AG10803 (cell line): Measurements from ENCODE around the gene RBM8A.

Experiments used
- DNase-seq: peaks from one replicate; pipeline ENCODE4 v3.0.0; 2010; ENCODE audit warnings: low read depth
- H3K4me3 ChIP-seq: 2 replicates; pipeline ENCODE4 v1.5.1; 2011; ENCODE audit warnings: mild to moderate bottlenecking, low read length, control low read depth
- CTCF ChIP-seq: conservative IDR thresholded peaks from 2 replicates; pipeline ENCODE4 v1.5.1; 2011; ENCODE audit warnings: mild to moderate bottlenecking, low read length, control low read depth, inconsistent platforms

Gene RBM8A

DNA sequence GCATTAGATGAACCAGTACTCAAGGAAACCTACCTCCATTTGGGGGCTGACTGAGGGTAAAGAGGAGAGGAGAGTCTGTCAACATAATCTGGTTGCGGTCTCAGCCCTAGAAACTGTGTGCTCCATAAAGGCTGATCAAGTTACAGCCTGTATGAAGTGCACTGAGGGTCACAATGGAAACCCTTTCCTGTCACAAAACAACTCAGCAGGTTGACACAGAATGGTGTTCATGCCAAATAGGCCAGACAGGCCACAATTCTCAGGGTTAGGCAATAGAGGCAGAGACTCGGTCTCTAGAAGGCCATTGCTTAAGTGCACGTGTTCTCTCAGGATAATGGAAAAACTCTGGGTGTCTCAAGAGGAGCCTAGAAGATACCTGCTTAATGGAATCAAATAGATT lies 37.6 kb downstream of the RBM8A start:
- TF ChIP-seq CTCF: no peak
- H3K4me3 ChIP-seq: no peak overlapping the region
- no peak for DNase-seq

GRCh38 chr1:145887631-145888030 lies 39.7 kb downstream of the RBM8A start:
- no peak overlapping the region for H3K4me3 ChIP-seq
- DNase-seq: no peak
- TF ChIP-seq CTCF: no peak

DNA sequence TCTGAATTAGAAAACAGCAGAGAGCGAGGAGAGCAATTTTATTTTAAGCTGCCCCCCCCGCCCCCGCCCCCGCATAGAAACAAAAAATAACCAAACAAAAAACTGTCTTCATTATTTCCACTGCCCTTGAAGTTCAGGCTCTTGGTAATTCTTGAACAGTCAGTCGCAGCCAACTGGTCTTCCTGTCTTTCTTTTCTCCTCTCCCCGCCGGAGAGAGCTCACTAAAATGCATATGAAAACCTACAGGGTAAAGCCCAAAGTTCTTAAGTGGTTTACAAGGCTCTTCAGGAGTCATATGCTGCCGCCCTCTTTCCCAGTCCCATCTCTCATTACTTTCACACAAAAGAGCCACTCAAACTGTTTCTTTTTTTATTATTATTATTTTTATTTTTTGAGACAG lies 40.5 kb downstream of the RBM8A start:
- H3K4me3 ChIP-seq: no peak overlapping the region
- no peak for DNase-seq
- TF ChIP-seq CTCF: no peak

DNA sequence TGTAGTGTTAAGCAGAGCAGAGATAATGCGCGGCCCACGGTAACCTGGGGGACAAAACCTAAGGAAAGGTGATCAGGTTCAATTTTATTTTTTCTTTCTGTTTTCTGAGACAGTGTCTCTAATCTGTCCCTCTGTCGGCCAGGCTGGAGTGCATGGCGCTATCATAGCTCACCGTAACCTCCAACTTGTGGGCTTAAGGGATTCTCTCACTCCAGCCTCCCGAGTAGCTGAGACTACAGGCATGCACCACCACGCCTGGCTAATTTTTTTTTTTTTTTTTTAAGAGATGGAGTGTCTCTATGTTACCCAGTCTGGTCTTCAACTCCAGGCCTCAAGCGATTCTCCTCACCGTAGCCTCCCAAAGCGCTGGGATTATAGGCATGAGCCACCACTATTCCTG lies 40.9 kb downstream of the RBM8A start:
- TF ChIP-seq CTCF: no peak
- H3K4me3 ChIP-seq: peak overlapping the region; percentile 74
- DNase-seq: no peak

DNA sequence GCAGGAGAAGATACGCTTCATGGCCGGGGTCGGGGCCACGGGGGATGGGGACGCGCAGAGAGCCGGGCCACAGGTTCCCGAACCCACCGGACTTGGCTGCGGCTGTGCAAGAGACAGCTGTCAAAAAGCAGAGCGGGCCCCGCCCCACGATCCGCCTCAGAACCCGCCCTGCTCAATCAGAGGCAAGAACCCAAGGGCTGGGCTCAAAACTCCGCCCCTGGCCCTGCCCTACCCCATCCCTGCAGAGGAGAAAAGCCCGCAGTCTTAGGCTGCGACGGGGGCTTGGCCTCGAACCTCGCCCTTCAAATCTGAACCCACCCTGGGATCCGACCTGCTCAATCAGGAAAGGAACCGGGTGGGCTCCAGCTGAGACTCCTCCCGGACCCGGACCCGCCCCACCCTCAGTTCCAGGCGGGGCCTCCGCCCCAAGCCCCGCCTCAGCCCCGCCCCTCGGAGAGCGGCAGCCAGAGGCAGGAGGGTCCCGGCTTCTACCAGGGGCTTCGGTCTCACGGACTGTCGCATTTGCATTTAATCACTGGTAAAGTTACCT lies 41.5 kb downstream of the RBM8A start, which contains the start of gene ANKRD35:
TSS of gene ANKRD35 (minus strand) at position 129 of the 550 bp plus-strand sequence. CDS start at position 21, 108 bp downstream.
- peak; percentile 35 for DNase-seq
- no peak for TF ChIP-seq CTCF
- H3K4me3 ChIP-seq: peak within 1 kb of the TSS; percentile 74

DNA sequence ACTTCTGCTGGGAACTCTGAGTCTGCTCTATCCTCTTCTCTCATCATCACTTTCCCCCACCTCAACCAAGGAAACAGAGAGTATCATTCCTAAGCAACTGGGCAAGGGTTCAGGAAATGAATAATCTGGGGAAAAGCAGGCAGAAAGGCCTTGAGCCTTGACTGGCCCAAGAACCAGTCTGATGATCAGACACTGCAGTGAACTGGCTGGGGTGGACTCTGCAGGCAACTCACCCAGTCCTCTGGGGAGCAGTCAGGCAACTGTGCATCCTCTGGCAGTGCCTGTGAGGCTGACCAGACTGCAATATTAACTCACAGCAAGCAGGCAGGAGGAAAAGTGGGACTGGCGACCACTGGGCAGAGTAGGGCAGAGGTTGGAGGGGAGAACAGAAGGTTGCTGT lies 42.6 kb downstream of the RBM8A start:
- H3K4me3 ChIP-seq: no peak overlapping the region
- TF ChIP-seq CTCF: no peak
- DNase-seq: peak; percentile 63

DNA sequence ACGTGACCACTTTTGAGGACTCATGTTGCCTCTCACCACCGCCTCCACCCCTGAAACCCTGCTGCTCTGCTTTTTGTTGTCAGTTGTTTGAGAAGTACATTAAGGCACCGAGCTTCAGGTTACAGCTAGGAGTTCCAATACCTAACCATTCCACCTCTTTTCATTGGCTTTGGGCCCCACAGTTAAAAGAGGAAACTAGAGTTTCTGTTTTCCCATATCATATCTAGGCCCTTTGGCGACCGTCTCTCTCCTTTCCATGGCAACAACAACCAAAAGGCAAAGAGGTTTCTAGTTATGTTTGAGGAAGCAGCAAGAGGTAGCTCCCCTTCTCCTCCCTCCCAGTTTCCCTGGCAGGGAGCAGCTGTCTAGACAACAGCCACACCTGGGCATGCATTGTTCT lies 47.5 kb downstream of the RBM8A start:
- no peak for DNase-seq

More for the DNA sequence above, 47.5 kb downstream of the RBM8A start:
- H3K4me3 ChIP-seq: no peak overlapping the region
- TF ChIP-seq CTCF: no peak
